Colonic mucosa (tissue), 4 donors: Measurements from ENCODE around the gene CLTB. TPM values are rescaled to one million over a fixed set of nuclear protein-coding genes. Genes with fewer than 3 reads are reported as not detected.

Experiments
- DNase-seq: peaks from one replicate; pipeline ENCODE4 v3.0.0-alpha.2; 2020
- H3K27ac ChIP-seq: fragments of 200-600 bp; one replicate; pipeline ENCODE4 v1.8.0; 2021
- H3K27me3 ChIP-seq: fragments of 200-600 bp; one replicate; pipeline ENCODE4 v1.8.0; 2021
- H3K36me3 ChIP-seq: fragments of 200-600 bp; one replicate; pipeline ENCODE4 v1.8.0; 2021
- H3K4me1 ChIP-seq: fragments of 200-600 bp; one replicate; pipeline ENCODE4 v1.8.0; 2021; ENCODE audit warnings: mild to moderate bottlenecking
- H3K4me3 ChIP-seq: fragments of 200-600 bp; one replicate; pipeline ENCODE4 v1.8.0; 2021
- H3K9ac ChIP-seq, 2 donors: one replicate each; pipeline ENCODE4 v1.7.0; 2013; ENCODE audit warnings: control low read depth in 2 of 2, low read depth in 2 of 2, low read length in 2 of 2
- H3K9me3 ChIP-seq: fragments of 200-600 bp; one replicate; pipeline ENCODE4 v1.8.0; 2021
- intact Hi-C: fragments of 100-400 bp; cut with DNase I; formaldehyde crosslinking; loops from one replicate; pipeline ENCODE4 v1.14.1; 2022
- total RNA-seq, 2 donors: library from RNA; stranded (reverse); fragmentation: NEBNext Ultra II Directional in 1 of 2; extraction: Animal tissue kit (Norgen Biotek cat#: 25700) in 1 of 2; gene quantifications; one replicate each; pipeline ENCODE4 v1.2.1, GENCODE V29; 2021
- TF ChIP-seq, protein P1 (sequence below): fragments of 200-600 bp; IDR thresholded peaks from one replicate; pipeline ENCODE4 v1.8.0; 2022; ENCODE audit warnings: antibody characterized with exemption, mild to moderate bottlenecking
- donor health status: healthy.
- donor health status: DM: no; HTN: no; CAD: no.
- donor health status: DM: no; HTN: no; CAD: no.

Gene CLTB
- total RNA-seq, 2 donors from 2014 or later, result 181 to 263 TPM

DNA sequence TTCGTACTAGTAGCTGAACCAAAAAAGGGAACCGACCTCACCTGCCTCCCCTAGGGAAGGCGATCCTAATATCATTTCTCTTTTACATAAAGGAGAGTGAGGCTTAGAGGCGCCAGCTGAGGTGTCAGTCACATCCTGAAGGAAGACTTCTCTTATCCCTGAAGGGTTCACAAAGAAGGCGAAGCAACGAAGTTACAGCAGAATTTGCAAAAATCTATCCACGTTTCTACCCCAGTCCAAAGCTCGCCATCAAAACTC is 54.2 kb downstream of the CLTB start:
- intact Hi-C loops, result no loop called here
- no peak overlapping the region for H3K27ac ChIP-seq

DNA sequence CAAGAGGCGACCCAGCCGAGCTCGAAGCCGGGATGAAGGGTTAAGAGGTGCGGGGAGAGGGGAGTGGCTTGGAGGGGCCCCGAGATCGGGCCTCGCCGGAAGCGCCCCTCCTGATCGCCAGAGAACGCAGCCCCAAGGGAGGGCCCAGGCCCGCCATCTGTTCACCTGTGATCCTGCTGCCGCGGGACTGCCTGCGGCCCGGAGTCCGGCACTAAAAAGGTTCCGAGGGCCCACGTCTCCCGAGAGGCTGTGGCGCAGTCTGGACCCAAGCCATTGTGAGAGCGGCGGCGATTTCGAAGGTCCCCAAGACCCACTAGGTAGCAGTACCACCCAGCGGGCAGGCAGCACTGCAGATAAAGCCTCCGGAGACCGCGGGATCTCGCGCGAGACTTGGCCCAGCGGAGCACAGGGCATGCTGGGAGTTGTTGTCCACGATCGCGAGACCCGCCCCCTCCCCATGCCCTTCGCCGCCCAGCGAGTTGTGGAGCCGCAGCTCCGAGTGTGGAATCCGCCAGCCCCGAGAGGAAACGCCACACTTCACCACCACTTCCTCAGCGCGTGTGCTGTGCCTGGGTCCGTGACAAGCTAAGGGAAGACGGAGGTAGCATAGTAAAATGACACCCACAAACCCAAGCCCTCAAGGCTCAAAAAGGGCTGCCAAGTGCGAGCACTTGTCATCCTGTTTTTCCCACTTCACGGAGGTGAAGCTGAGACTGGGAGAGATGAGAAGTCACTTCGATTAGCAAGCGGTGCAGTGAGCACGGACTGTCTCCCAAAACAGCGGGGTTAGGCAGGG is 54.7 kb downstream of the CLTB start, which contains the start of gene KIAA1191:
KIAA1191 (minus strand) TSS at position 328 of the 796 bp plus-strand sequence. CDS start 2,256 bp downstream, outside the sequence.
- Histone ChIP-seq H3K9me3 (no peaks in the 10 kb centered on the region), H3K27ac (peak within 1 kb of the TSS; percentile 73), H3K4me3 (peak within 1 kb of the TSS; percentile 97), H3K4me1 (no peaks in the 10 kb centered on the region), H3K27me3 (no peaks in the 10 kb centered on the region), H3K9ac (peak within 1 kb of the TSS; percentile 93 to 99), H3K36me3 (no peaks in the 10 kb centered on the region)
- DNase-seq, result peak; percentile 96
- TF ChIP-seq, protein P1, sequence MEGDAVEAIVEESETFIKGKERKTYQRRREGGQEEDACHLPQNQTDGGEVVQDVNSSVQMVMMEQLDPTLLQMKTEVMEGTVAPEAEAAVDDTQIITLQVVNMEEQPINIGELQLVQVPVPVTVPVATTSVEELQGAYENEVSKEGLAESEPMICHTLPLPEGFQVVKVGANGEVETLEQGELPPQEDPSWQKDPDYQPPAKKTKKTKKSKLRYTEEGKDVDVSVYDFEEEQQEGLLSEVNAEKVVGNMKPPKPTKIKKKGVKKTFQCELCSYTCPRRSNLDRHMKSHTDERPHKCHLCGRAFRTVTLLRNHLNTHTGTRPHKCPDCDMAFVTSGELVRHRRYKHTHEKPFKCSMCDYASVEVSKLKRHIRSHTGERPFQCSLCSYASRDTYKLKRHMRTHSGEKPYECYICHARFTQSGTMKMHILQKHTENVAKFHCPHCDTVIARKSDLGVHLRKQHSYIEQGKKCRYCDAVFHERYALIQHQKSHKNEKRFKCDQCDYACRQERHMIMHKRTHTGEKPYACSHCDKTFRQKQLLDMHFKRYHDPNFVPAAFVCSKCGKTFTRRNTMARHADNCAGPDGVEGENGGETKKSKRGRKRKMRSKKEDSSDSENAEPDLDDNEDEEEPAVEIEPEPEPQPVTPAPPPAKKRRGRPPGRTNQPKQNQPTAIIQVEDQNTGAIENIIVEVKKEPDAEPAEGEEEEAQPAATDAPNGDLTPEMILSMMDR, result peak; percentile 11
- intact Hi-C loops, result no loop called here

More for the DNA sequence above, 54.2 kb downstream of the CLTB start:
- no peaks in the 10 kb centered on the region for H3K27me3 ChIP-seq
- H3K4me3 ChIP-seq, result peak overlapping the region; percentile 97
- H3K9me3 ChIP-seq, result no peaks in the 10 kb centered on the region
- TF ChIP-seq, protein P1, result no peak
- peak overlapping the region; percentile 93 to 99 for H3K9ac ChIP-seq
- H3K4me1 ChIP-seq, result no peaks in the 10 kb centered on the region
- no peaks in the 10 kb centered on the region for H3K36me3 ChIP-seq
- no peak for DNase-seq

DNA sequence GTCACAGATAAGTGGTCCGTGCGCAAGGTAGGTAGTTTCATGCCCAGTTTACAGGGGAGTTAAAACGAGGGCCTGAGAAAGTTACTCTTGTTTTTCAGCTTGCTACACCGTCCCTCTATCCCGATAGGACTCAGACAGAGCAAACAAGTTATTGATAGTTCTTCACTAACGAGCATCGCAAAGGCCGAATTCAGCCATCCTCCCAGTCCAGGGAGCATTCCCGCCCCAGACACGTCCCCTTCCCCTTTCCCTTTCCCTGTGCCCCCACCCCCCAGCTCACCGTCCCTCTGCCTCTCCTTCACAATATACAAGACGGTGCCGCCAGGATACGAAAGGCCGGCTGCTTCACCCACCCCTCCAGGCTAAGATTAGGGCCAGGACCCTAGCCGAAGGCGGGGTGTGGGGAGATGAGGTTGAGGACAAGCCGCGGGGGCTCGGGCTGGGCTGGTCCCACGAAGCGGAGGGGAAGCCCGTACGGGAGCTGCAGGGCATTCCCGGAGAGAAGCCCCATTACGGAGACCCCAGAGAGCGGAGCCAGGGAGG is 55.4 kb downstream of the CLTB start:
- H3K9me3 ChIP-seq, result no peaks in the 10 kb centered on the region
- H3K4me3 ChIP-seq, result peak overlapping the region; percentile 97
- no peaks in the 10 kb centered on the region for H3K27me3 ChIP-seq
- peak overlapping the region; percentile 93 to 99 for H3K9ac ChIP-seq
- no peaks in the 10 kb centered on the region for H3K36me3 ChIP-seq
- peak; percentile 48 for DNase-seq
- H3K4me1 ChIP-seq, result no peaks in the 10 kb centered on the region
- intact Hi-C loops, result no loop called here
- H3K27ac ChIP-seq, result peak overlapping the region; percentile 73
- TF ChIP-seq, protein P1, result no peak

DNA sequence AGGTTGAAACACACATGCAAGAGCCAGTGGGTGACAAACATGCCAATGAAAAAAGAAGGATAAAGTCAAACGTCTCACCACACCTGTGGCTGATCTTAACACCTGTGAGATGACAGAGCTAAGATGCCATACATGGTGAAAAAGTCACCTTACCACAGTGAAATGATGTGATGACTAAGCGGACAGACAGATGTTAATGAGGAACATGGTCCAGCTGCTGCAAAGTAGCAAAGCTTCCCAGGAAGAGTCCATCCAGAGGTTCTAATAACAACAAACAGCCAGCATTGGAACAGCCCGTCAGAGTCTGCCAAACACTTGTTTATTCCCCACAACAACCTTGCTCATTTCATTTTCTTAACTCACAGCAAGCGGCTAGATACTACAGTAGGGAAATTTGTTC is 56.7 kb downstream of the CLTB start:
- intact Hi-C loops, result no loop called here
- Histone ChIP-seq H3K27me3 (no peaks in the 10 kb centered on the region), H3K9ac (no peak overlapping the region), H3K36me3 (no peaks in the 10 kb centered on the region), H3K4me3 (no peak overlapping the region), H3K27ac (no peak overlapping the region), H3K9me3 (no peaks in the 10 kb centered on the region), H3K4me1 (no peaks in the 10 kb centered on the region)
- no peak for DNase-seq
- TF ChIP-seq, protein P1, result no peak

DNA sequence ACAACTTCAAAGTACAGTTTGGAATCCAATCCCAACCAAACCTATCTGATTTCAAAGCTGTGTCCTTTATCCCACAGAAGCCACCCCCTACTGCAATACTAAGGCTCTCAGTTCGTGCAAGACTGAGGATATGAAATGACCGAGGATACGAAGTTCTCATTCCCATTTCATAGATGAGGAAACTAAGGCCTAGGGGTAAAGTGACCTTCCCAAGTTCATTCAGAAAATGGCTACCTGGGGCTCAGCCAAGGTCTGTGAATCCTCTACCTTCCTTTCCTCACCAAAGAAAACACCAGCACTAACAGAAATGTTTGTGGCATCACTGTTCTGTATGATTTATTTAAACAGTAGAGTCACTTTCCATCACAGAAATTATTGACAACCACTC is 60.2 kb downstream of the CLTB start:
- Histone ChIP-seq H3K27ac (no peak overlapping the region), H3K4me1 (no peaks in the 10 kb centered on the region), H3K27me3 (no peaks in the 10 kb centered on the region), H3K9me3 (no peaks in the 10 kb centered on the region), H3K36me3 (peaks cover 5% of the 10 kb centered on the region), H3K4me3 (no peak overlapping the region), H3K9ac (no peak overlapping the region)
- no peak for DNase-seq
- intact Hi-C loops, result no loop called here
- TF ChIP-seq, protein P1, result no peak
